MM.1S (cell line): ENCODE data around the gene KSR1.

ENCODE experiments used
- DNase-seq: peaks from one replicate; pipeline ENCODE4 v3.0.0-alpha.2; 2015
- H2AFZ ChIP-seq: fragments of 300-600 bp; sonication (generic); 2 replicates; pipeline ENCODE4 v1.6.0; 2016; ENCODE audit warnings: antibody characterized with exemption, low read length
- H3F3A ChIP-seq: fragments of 300-600 bp; sonication (generic); 2 replicates; pipeline ENCODE4 v1.6.1; 2016; ENCODE audit warnings: mild to moderate bottlenecking, antibody characterized with exemption, low read length, moderate library complexity, mixed read lengths; ENCODE audit not compliant: insufficient read depth
- H3K27ac ChIP-seq: fragments of 300-600 bp; sonication (generic); 2 replicates; pipeline ENCODE4 v1.5.1; 2016; ENCODE audit warnings: mild to moderate bottlenecking, low read length
- H3K27me3 ChIP-seq: fragments of 300-600 bp; sonication (generic); replicated peaks from 2 replicates; pipeline ENCODE4 v1.6.0; 2016; ENCODE audit warnings: low read length; ENCODE audit not compliant: insufficient read depth
- H3K36me3 ChIP-seq: fragments of 300-600 bp; sonication (generic); replicated peaks from 2 replicates; pipeline ENCODE4 v1.6.1; 2016; ENCODE audit warnings: mild to moderate bottlenecking, low read length, mixed read lengths; ENCODE audit not compliant: insufficient read depth
- H3K4me1 ChIP-seq: fragments of 300-600 bp; sonication (generic); 2 replicates; pipeline ENCODE4 v1.6.1; 2016; ENCODE audit warnings: low read length, mixed read lengths
- H3K4me2 ChIP-seq: fragments of 300-600 bp; sonication (generic); 2 replicates; pipeline ENCODE4 v1.6.0; 2016; ENCODE audit warnings: low read depth, low read length
- H3K4me3 ChIP-seq: fragments of 300-600 bp; sonication (generic); 2 replicates; pipeline ENCODE4 v1.5.1; 2016; ENCODE audit warnings: low read length, mixed read lengths
- H3K79me2 ChIP-seq: fragments of 300-600 bp; sonication (generic); 2 replicates; pipeline ENCODE4 v1.6.1; 2016; ENCODE audit warnings: mixed run types, low read length, mixed read lengths
- H3K9ac ChIP-seq: fragments of 300-600 bp; sonication (generic); 2 replicates; pipeline ENCODE4 v1.6.1; 2016; ENCODE audit warnings: low read length, mixed read lengths
- H3K9me2 ChIP-seq: fragments of 300-600 bp; sonication (generic); replicated peaks from 2 replicates; pipeline ENCODE4 v1.6.1; 2016; ENCODE audit warnings: mild to moderate bottlenecking, low read length, mixed read lengths; ENCODE audit not compliant: insufficient read depth
- H3K9me3 ChIP-seq: fragments of 300-600 bp; sonication (generic); replicated peaks from 2 replicates; pipeline ENCODE4 v1.6.1; 2016; ENCODE audit warnings: mild to moderate bottlenecking, low read length, mixed read lengths; ENCODE audit not compliant: insufficient read depth
- H4K20me1 ChIP-seq: fragments of 300-600 bp; sonication (generic); 2 replicates; pipeline ENCODE4 v1.6.1; 2016; ENCODE audit warnings: mild to moderate bottlenecking, low read length, moderate library complexity, mixed read lengths; ENCODE audit not compliant: insufficient read depth
- CTCF ChIP-seq: fragments of 300-600 bp; sonication (generic); IDR thresholded peaks from 2 replicates; pipeline ENCODE4 v1.5.1; 2016; ENCODE audit warnings: antibody characterized with exemption, low read length, mixed read lengths
- EZH2 ChIP-seq: fragments of 300-600 bp; sonication (generic); optimal IDR thresholded peaks from 2 replicates; pipeline ENCODE3; 2017; ENCODE audit warnings: low read depth, mild to moderate bottlenecking, antibody characterized with exemption, low read length, mixed read lengths
- EZH2phosphoT487 ChIP-seq: fragments of 300-600 bp; sonication (generic); IDR thresholded peaks from 2 replicates; pipeline ENCODE4 v1.6.1; 2018; ENCODE audit warnings: antibody characterized with exemption, low read length

KSR1 gene

DNA sequence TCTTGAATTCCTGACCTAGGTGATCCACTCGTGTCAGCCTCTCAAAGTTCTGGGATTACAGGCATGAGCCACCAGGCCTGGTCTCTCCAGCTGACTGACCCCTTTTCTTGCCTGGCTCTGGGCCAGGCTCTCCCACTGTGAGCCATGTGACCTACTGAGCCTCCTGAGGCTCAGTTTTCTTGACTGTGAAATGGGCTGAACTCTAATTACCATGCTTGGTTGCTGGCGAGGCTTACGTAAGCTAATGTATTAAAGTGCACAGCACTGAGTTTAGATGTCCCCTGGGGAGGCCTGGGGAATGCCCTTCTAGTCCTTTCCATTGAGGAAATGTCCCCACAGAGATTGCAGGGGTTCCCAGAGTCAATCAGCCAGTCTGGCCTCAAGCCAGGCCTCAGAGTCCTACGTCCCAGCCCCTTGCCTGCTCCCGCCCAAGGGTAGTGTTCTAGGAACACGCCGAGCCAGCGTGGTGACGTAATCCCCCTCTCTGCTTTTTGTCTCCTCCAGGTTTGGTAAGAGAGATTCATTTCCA, 129.0 kb downstream of the KSR1 start:
- Histone ChIP-seq H3F3A (no peaks in the 10 kb centered on the region), H3K27ac (no peak overlapping the region), H4K20me1 (no peaks in the 10 kb centered on the region), H3K36me3 (no peaks in the 10 kb centered on the region), H3K4me1 (no peaks in the 10 kb centered on the region), H3K79me2 (no peaks in the 10 kb centered on the region), H2AFZ (no peak overlapping the region), H3K9me3 (no peaks in the 10 kb centered on the region), H3K9me2 (no peaks in the 10 kb centered on the region), H3K27me3 (no peaks in the 10 kb centered on the region), H3K4me2 (no peak overlapping the region), H3K4me3 (no peak overlapping the region), H3K9ac (no peak overlapping the region)
- TF ChIP-seq EZH2: no peak
- TF ChIP-seq CTCF: no peak
- no peak for TF ChIP-seq EZH2phosphoT487
- no peak for DNase-seq

DNA sequence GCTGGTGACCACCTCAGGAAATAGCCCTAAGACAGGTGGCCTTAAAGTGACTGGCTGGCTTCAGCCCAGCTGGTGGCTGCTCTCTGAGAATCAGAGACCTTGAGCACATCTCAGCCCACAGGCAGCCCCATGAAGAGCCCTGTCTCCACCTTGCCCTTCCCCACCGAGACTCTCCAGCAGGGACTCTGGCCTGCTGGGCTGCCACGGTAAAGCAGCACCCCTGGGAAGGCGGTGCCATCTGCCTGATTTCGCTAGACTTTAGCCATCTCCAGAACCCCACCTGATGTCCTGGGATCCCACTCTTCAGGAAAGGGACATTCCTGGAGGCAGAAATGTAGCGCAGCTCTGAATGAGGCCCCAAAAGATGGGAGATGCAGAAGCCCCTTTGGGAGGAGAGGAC, 129.5 kb downstream of the KSR1 start:
- H3F3A ChIP-seq: no peaks in the 10 kb centered on the region
- no peak for DNase-seq
- H3K9ac ChIP-seq: no peak overlapping the region
- no peak overlapping the region for H3K4me3 ChIP-seq
- no peak overlapping the region for H3K4me2 ChIP-seq
- TF ChIP-seq EZH2phosphoT487 (no peak), EZH2 (no peak), CTCF (no peak)
- no peaks in the 10 kb centered on the region for H3K9me3 ChIP-seq
- no peaks in the 10 kb centered on the region for H4K20me1 ChIP-seq
- no peaks in the 10 kb centered on the region for H3K9me2 ChIP-seq
- no peak overlapping the region for H3K27ac ChIP-seq
- H2AFZ ChIP-seq: no peak overlapping the region
- H3K36me3 ChIP-seq: no peaks in the 10 kb centered on the region
- H3K4me1 ChIP-seq: no peaks in the 10 kb centered on the region
- H3K79me2 ChIP-seq: no peaks in the 10 kb centered on the region
- no peaks in the 10 kb centered on the region for H3K27me3 ChIP-seq

DNA sequence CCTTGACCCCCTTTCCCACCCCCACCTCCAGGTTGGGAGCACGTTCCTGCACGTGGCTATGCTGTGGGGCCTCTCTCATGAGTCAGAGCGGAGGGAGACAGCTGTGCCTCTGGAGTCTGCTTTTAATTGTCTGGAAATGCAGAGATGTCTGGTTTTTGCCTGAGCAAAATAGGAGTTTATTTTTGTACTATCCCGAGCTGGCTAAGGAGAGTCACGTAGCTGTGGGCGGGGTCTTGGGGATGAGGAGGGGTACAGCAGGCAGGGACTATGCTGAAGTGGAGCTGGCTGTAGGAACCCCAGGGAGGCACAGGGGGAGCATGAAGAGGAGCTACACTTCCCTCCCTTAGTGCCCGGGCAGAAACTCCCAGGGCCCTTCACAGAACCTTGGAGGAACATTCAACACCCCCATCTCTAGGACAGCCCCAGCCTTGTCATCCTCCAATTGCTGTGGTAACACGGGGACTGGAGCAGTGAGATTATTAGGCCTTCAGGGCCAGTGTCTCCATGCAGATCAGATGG, 130.0 kb downstream of the KSR1 start:
- Histone ChIP-seq H3K79me2 (no peaks in the 10 kb centered on the region), H3K4me1 (no peaks in the 10 kb centered on the region), H3K27me3 (no peaks in the 10 kb centered on the region), H2AFZ (no peak overlapping the region), H4K20me1 (no peaks in the 10 kb centered on the region), H3K4me2 (no peak overlapping the region), H3F3A (no peaks in the 10 kb centered on the region), H3K9me3 (no peaks in the 10 kb centered on the region), H3K27ac (no peak overlapping the region), H3K4me3 (no peak overlapping the region), H3K9me2 (no peaks in the 10 kb centered on the region), H3K9ac (no peak overlapping the region), H3K36me3 (no peaks in the 10 kb centered on the region)
- no peak for TF ChIP-seq CTCF
- TF ChIP-seq EZH2: no peak
- no peak for TF ChIP-seq EZH2phosphoT487
- no peak for DNase-seq
